Measurements from ENCODE around the gene CTCFL.
A peak's percentile ranks its signal among the peaks of the same experiment; 100 is the strongest.
"Not testable (repeated sequence)": the region's sequence is repeated elsewhere in the genome, so short reads cannot be mapped to it uniquely, and the experiment has no call there.

CTCFL gene

DNA sequence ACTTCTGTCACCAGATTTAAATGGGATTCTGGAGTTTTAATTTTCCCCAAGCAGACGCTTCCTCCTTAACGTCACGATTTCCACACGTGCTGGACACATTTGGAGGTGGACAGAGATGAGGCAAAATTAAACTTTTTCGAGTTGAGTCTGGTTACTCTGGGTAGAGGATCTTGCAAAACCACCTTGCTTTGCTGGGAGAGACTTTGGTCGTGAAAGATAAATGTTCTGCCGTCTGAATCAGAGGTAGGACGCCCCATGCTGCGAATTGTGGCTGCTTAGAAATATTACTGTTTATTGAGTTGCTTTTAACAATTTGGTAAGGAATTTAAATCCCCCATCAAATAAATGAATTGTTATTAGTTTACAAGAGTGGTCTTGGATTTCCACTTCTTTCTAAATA lies 46.8 kb downstream of the CTCFL start:
- no peak for DNase-seq

DNA sequence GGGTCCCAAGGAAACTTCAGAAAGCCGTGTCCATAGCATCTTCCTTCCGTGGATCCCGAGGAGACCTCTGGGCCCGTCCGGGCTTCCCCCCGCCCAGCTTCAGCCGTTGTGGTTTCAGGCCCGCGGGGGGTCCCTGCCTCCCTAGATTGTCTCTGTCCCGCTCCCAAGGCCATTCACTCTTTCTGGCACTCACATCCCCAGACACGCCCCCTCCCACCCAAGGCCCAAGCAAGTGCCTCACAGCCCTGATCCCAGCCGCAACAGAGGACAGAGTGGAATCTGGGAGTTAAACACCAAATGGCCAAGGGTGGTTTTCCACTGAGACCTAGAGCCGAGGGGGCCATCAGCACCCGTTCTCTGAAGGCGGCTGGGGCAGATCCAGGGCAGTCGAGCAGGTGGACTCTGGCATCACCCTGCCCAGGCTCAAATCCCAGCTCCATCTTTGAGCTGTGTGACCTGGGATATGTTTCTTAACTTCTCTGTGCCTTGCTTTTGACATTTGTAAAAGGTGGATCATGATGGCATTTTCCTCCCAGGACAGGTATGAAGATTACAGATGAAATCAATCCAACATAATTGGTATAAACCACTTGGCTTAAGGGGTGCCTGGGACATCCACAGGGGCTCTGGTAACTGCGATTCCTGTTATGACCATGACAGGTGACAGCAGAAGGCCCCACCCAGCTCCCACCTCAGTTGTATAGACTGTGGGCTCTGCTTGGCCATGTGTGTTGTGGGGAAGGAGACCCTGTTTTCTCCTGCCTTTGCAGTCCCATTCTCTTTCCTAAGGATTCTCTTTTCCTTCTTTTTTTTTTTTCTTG lies 48.1 kb downstream of the CTCFL start:
- DNase-seq: no peak

DNA sequence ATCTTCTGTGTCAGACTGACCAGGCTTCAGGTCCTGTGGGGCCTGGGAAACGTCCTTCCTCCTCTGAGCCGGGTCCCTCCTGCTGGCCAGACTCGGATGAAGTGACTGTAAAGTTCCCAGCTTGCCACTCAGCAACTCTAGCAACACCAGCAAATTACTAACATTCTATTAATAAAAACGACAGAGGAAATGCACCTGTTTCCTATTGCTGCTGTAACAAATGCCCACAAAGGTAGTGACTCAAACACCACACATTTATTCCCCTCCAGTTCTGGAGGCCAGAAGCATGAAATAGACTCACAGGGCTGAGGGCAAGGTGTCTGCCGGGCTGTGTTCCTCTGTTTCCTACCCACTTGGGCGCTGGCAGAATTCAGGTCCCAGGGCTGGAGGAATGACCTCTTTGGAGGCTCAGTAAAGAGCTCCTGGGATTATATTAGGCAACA lies 48.8 kb downstream of the CTCFL start:
- peak; percentile 84 for DNase-seq

DNA sequence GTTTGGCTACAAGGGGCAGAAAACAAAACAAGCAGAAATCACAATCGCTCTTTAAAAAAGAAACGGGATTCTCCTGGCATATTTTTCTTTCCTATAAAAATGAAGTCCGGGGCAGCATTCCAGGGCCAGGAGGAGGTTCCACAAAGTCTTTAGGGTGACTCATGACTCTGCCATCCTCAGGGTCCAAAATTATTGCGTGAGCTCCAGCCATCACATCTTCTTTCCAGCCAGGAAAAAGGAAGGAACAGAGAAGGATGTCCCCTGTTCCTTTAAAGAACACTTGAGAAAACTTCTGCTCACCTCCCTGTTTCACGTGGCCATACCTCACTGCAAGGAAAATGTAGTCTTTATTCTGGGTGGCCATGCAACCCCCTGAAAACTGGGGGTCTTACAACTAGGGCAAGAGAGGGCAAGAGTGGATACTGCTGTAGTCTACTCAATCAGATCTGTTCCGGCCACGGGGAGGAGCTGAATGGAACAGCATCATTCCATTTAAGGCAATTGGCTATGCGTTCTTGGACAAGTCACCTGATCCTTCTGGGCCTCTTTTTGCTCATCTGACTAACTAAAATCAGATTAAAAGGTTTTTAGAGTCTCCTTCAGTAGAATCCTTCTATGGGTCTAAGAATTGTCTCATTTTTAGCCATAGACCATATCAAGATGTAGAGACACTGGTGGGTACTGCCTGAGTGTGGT lies 49.4 kb downstream of the CTCFL start:
- peak; percentile 52 for DNase-seq

DNA sequence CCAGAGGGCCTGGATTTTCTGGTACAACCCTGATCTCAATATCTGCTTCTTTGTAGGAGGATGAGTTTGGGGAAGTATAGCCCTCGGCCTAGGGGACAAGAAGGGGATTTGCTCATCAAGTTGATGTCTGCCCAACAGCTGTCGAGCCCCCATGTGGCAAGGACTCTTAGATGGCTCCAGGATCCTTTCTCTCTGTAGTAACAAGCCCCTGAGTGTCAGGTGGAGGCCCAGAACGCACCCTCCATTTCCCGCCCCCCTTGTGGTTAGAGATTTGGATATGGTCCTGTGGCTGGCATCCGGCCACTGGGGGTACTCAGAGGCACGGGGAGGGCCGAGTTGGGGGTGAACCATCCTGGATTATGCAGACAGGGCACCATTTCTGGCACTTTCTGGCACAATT lies 50.1 kb downstream of the CTCFL start:
- DNase-seq: no peak

DNA sequence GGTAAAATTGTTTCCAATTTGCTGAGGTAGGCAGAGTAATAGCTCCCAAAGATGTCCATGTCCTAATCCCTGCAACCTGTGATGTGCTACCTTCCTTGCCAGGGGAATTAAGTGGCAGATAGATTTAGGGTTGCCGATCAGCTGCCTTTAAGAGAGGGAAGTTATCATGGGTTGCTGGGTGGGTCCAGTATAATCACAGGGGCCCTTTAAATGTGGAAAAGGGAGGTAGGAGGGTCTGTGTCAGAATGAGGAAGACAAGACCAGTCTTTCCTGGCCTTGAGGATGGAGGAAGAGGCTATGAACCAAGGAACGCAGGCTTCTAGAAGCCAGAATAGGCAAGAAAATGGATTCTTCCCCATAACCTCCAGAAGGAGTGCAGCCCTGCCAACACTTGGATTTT lies 50.7 kb downstream of the CTCFL start:
- no peak for DNase-seq

- peak; percentile 87 for DNase-seq
Measured at GRCh38 chr20:57473246-57474048, 51.5 kb downstream of the CTCFL start.

DNA sequence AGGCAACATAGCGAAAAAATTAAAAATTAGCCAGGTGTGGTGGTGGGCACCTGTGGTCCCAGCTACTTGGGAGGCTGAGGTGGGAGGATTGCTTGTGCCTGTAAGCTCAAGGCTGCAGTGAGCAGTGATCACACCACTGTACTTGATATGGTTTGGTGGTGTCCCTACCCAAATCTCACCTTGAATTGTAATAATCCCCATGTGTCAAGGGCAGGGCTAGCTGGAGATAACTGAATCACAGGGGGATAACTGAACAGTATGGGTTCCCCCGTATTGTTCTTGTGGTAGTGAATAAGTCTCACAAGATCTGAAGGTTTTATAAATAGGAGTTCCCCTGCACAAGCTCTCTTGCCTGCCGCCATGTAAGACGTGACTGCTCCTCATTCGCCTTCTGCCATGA lies 52.5 kb downstream of the CTCFL start:
- DNase-seq: not testable (repeated sequence)

- no peak for DNase-seq
Measured at GRCh38 chr20:57471496-57472372, 53.2 kb downstream of the CTCFL start.

GRCh38 chr20:57470666-57471495 lies 54.1 kb downstream of the CTCFL start:
- no peak for DNase-seq

DNA sequence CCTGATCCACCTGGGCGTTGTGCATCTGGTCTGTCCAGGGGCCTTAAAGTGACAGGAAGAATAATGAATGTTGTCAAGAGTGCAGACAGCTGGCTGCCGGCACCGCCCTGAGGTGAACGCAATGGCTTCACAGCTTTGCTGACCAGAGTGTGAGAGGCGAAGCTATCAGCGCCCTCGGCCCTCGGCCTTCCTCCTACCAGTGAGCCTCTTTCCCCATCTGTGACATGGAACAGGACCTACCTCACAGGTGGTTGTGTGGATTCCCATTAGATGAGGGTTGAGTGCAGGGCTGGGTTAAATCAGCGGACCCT lies 54.8 kb downstream of the CTCFL start:
- DNase-seq: no peak

DNA sequence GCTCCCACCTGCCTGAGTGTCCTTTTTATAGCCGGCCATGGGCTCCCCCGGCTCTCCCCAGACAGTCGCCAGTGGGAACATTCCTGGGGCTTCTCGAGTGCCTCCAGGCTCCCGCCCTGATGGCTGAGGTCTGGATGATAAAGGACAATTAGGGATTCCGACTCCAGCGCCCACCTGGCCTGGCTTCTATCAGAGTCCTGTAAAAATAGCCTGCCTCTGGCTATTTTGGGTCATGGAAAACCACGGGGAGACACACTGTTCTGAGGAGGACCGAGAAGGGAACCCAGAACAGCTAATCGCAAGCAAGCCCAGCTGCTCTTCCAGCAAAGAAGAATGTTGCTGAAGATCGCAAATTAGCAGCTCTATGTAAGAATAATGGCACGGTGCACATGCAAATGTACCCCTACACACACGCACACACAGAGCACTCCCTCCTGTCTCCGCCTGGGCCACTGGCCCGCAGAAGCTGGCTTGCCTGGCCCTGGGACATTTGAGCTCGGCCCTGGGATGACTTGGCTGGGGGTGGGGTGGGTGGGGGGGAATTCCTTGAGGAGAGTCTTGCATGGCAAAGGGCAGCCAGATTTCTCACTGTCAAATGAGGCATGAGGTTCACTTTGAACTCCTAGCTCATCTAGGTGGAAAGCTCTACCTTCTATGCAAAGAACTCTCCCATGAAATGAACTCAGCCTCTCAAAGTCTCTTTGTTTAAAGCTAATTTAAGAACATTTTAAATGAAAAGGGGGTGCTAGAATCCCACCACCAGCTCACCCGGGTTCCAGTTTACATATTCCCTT lies 55.3 kb downstream of the CTCFL start:
- DNase-seq: no peak

DNA sequence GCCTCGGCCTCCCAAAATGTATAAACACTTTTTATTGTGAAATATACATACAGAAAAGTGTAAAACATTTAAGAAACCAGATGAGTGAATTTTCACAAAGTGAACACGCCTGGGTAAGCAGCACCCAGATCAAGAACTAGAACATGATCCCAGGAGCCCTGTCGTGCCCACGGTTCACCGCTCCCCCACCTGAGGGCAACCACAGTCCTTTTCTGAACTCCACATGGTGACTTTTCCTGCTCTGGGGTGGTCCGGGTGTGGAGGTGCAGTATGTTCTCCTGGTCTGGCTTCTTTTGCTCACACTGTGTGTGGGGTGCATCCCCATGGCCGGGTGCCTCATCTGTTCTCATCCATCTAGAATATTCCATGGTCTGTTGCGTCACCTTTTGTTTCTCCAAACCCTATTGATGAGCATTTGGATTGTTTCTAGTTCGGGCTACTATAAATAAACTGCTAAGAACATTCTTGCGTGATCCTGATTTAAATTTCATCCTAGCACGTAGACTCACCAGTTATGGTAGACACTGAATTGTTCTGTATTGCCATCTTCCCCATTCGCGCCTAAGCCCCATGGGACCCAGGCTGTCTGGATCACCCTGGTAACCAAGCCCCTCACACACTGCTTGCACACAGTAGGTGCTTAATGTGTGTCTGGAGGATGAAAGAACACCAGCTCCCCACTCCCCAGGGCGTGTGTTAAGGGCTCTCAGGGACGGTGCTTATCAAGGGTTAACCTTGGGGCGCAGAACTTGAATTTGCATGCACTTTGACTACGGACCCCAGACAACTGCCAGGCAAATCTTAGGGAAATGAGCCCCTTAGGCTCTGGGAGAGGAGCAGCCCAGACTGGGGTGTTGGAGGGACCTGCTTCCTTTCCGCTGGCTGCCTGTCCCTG lies 56.2 kb downstream of the CTCFL start:
- DNase-seq: no peak

- DNase-seq: no peak
Measured at GRCh38 chr20:57467742-57468141, 57.2 kb downstream of the CTCFL start.

DNA sequence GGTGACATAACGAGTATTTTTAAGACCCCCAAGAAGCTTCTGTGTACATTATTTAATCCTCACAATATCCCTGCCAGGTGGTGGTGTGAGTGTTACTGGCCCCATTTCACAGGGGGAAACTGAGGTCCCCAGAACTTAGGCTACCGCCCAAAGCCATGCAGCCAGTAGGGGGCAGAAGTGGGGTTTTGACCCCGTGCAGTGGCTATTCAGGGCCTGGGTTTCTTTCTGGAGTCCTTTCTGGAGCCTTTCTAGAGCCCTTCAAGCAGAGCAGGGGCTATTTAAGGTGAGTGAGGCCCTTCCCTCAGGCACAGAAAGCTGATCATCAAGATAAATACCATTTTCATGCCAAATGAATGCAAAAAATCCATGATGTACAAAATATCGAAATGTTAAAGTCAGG lies 59.0 kb downstream of the CTCFL start:
- no peak for DNase-seq

- no peak for DNase-seq
Measured at GRCh38 chr20:57465486-57465885, 59.5 kb downstream of the CTCFL start.

GRCh38 chr20:57464642-57465211 lies 60.2 kb downstream of the CTCFL start:
- peak; percentile 39 for DNase-seq

DNA sequence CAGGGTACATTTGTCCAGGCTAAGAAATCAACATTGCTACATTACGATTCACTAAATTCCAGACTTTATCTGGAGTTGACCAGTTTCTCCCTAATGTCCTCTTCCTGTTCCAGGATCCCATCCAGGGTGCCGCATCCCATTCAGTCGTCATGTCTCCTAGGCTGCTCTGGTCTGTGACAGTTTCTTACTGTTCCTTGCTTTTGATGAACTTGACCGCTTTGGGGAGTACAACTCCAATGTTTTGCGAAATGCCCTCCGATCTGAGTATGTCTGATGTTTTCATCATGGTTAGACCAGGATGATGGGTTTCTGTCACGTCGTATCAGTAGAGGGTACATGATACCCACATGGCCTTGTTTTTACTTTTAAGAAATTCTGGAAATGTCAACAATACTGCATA lies 62.2 kb downstream of the CTCFL start:
- DNase-seq: no peak

DNA sequence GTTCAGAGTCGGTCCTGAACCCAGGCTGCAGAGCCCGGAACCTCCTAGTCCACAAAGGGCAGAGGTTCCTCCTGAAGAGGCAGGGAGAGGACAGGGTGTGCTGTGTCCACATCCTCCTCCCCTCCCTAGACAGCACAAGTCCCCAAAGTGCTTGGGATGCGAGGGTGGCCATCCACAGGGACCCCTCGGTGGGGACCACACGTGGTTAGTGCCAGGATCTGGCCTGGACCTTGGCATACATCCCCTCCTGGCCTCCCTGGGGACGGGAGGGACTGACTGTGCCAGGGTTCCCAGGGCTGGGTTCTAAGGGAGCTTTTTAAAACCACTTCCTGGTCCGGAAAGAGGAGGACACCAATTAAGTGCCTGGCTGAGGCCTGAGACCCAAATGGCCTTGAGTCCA lies 63.2 kb downstream of the CTCFL start:
- no peak for DNase-seq
